VCaP (cell line): Measurements from ENCODE around the gene OR4D5.

ENCODE experiments used
- H3K27ac ChIP-seq: fragments of 450-650 bp; 2 replicates; pipeline ENCODE4 v1.5.1; 2017
- TF ChIP-seq, protein P1 (sequence below): fragments of 450-650 bp; conservative IDR thresholded peaks from 2 replicates; pipeline ENCODE4 v1.5.1; 2017; ENCODE audit warnings: mild to moderate bottlenecking, moderate library complexity

OR4D5 gene

DNA sequence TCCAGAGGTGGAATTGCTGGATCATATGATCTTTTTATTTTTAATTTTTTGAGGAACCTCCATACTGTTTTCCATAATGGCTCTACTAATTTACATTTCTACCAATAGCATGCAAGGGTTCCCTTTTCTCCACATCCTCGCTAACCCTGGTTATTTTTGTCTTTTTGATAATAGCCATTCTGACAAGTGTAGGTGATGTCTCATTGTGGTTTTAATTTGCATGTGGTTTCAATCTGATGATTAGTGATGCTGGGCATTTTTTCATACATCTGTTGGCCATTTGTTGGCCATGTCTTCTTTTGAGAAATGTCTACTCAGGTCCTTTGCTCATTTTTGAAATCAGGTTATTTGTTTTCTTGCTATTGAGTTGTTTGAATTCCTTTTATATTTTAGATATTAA, 15.4 kb upstream of the OR4D5 start:
- no peak overlapping the region for H3K27ac ChIP-seq
- TF ChIP-seq, protein P1, sequence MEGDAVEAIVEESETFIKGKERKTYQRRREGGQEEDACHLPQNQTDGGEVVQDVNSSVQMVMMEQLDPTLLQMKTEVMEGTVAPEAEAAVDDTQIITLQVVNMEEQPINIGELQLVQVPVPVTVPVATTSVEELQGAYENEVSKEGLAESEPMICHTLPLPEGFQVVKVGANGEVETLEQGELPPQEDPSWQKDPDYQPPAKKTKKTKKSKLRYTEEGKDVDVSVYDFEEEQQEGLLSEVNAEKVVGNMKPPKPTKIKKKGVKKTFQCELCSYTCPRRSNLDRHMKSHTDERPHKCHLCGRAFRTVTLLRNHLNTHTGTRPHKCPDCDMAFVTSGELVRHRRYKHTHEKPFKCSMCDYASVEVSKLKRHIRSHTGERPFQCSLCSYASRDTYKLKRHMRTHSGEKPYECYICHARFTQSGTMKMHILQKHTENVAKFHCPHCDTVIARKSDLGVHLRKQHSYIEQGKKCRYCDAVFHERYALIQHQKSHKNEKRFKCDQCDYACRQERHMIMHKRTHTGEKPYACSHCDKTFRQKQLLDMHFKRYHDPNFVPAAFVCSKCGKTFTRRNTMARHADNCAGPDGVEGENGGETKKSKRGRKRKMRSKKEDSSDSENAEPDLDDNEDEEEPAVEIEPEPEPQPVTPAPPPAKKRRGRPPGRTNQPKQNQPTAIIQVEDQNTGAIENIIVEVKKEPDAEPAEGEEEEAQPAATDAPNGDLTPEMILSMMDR, result no peak

DNA sequence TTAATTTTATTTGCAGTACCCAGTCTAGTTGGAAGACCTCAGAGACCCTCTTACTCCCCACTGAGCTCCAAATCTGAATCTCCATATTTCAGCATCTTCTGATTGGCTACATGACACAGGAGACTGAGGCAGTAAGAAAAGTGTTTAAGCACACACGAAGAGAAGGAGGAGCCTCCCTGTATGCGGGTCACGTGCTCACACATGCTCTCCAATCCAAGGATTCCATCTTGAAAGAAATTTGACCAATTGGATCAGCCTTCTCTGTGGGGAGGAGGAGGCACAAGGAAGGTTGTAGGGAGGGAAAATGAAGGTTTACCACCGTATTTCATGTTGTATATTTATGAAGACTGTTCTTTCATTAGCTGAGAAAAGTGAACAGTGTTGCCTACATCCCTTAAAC, 3.0 kb downstream of the OR4D5 start:
- TF ChIP-seq, protein P1, result no peak

DNA sequence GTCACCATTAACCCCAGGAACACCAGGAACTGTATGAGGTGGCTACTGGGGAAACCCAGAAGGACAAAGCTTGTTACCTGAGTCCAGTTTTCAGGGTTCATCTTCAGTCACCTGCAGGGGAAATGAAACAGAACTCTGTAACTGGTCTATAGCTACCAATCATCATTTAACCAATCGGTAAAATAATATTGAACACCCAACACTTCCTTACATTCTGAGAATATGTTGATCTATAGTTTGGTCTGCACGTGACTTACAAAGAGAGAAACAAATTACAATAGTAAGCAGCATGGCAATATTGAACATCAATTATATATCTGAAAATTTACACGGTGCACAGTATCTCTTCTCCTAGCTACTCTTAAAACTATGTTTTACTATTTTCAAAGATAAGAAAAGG, 4.3 kb downstream of the OR4D5 start, which contains the start of gene OR6T1:
Gene OR6T1 (minus strand): TSS at position 101 of the 400 bp plus-strand sequence. CDS start 0 bp downstream, at position 101.
- no peak within 1 kb of the TSS for H3K27ac ChIP-seq
- TF ChIP-seq, protein P1, result no peak

More for the DNA sequence above, 3.0 kb downstream of the OR4D5 start:
- no peak overlapping the region for H3K27ac ChIP-seq

DNA sequence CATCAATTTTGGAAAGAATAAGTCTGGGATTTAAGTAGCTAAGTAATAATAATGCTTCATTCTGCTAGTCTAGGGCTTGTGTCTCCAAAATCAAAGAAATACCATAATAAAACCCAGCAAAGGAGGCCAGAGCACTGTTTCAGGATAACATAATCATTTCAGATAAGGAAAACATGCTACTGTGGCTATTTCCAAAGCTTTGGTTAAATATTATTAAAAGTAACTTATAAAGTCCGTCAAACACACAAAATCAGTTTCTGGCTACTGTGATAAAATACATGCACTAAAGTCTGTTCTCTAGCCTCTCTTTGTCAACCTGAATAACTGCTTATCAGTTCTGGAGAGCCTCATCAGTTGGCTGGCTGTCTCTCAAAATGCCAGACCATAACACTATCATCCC, 5.7 kb downstream of the OR4D5 start:
- TF ChIP-seq, protein P1, result no peak
- H3K27ac ChIP-seq, result no peak overlapping the region

DNA sequence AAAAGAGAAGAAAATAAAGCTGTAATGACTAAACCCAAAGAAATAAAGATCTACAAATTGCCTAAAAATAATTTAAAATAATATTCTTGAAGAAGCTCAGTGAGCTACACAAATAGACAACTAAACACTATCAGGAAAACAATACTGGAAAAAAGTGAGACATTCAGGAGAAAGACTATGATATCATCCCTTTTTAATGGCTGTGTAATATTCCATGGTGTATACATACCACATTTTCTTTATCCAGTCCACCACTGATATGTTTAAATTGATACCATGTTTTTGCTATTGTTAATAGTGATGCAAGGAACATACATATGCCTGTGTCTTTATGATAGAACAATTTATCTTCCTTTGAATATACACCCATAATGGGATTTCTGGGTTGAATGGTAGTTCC, 17.3 kb downstream of the OR4D5 start:
- no peak overlapping the region for H3K27ac ChIP-seq
- TF ChIP-seq, protein P1, result no peak

DNA sequence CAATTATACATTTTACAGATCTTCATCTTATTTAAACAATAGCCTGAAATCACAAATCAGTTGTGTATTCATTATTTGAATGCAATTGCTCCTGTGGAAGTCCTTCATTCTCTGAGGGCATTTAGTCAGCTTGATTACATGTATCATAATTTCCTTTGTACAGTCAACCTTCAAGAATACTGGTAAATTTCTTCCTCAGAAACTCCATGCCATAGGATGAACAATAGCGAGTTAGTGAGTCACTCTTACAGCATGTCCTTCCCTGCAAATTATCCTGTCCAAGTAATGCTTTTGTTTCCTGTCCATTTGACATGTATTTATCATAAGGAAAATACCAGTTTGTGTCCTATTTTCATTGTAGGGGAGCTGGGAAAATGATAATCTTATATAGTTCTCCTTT, 34.4 kb downstream of the OR4D5 start:
- TF ChIP-seq, protein P1, result no peak
- no peak overlapping the region for H3K27ac ChIP-seq

DNA sequence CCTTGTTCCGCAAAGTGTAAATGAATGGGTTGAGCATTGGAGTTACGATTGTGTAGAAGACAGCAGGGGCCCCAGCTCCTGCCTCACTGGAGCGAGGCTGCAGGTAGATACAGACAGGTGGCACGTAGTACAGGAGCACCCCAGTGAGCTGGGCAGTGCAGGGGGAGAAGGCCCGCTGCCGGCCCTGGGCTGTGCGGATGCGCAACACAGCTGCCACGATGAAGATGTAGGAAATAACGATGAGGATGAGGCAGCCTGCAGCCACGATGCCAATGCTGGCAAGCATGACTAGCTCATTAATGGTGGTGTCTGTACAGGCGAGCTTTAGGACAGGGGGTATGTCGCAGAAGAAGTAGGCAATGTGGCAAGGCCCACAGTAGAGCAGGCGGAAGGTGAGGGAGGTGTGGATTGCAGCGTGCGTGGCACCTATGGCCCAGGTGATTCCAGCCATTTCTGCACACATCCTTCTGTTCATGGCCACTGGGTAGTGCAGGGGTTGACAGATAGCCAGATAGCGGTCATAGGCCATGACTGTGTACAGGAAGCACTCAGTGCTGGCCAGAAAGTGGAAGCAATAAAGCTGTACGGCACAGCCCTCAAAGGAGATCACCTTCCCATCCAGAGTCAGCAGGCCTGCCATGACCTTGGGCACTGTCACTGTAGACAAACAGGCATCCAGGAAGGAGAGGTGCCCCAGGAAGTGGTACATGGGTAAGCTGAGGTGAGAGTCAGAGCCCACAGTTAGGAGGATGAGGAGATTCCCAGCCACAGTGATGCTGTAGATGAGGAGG, 37.5 kb downstream of the OR4D5 start:
- TF ChIP-seq, protein P1, result no peak
- no peak overlapping the region for H3K27ac ChIP-seq
